WTC11 (cell line): Measurements from ENCODE around the gene ETV5. TPM values are rescaled to one million over a fixed set of nuclear protein-coding genes. Genes with fewer than 3 reads are reported as not detected.

Experiments used
- ATAC-seq: fragments of 200-7000 bp; cut with Tn5 transposase; 2 replicates; pipeline ENCODE4 v1.10.0; 2021; ENCODE audit warnings: mild to moderate bottlenecking, moderate library complexity
- CTCF ChIA-PET: fragments of 300-600 bp; sonication (Branson Sonifier 250); formaldehyde crosslinking; loops from one replicate; lab custom pipeline; 2021; ENCODE audit warnings: antibody characterized with exemption; lab: Charles Lee
- POLR2A ChIA-PET: fragments of 350-600 bp; sonication (Branson Sonifier 250); formaldehyde crosslinking; loops from one replicate; lab custom pipeline; 2021; ENCODE audit warnings: antibody characterized with exemption; lab: Charles Lee
- DNase-seq: peaks from one replicate; pipeline ENCODE4 v3.0.0; 2021; ENCODE audit warnings: low spot score
- H3K27ac Mint-ChIP-seq: 2 replicates; pipeline ENCODE4 v1.8.0; 2021; ENCODE audit warnings: mixed read lengths
- H3K27me3 Mint-ChIP-seq: 2 replicates; pipeline ENCODE4 v1.8.0; 2021; ENCODE audit warnings: low read depth, mild to moderate bottlenecking, moderate library complexity, mixed read lengths
- H3K36me3 Mint-ChIP-seq: 2 replicates; pipeline ENCODE4 v1.8.0; 2021; ENCODE audit warnings: mixed read lengths
- H3K4me1 Mint-ChIP-seq: 2 replicates; pipeline ENCODE4 v1.8.0; 2022; ENCODE audit warnings: mixed read lengths
- H3K4me3 Mint-ChIP-seq: 2 replicates; pipeline ENCODE4 v1.8.0; 2021; ENCODE audit warnings: mild to moderate bottlenecking, moderate library complexity, mixed read lengths
- H3K9me3 Mint-ChIP-seq: 2 replicates; pipeline ENCODE4 v1.8.0; 2021; ENCODE audit warnings: mixed read lengths
- ATF3 ChIP-seq: sonication (generic); formaldehyde crosslinking; conservative IDR thresholded peaks from 2 replicates; pipeline ENCODE4 v1.8.1; 2022; ENCODE audit warnings: mild to moderate bottlenecking, missing genetic modification reagents
- CREB1 ChIP-seq: sonication (generic); formaldehyde crosslinking; IDR thresholded peaks from 2 replicates; pipeline ENCODE4 v1.8.0; 2023; ENCODE audit warnings: mild to moderate bottlenecking, missing genetic modification reagents
- ELF4 ChIP-seq: sonication (generic); formaldehyde crosslinking; IDR thresholded peaks from 2 replicates; pipeline ENCODE4 v1.8.1; 2022; ENCODE audit warnings: low read depth, mild to moderate bottlenecking, moderate library complexity, missing genetic modification reagents
- EMX1 ChIP-seq: fragments of 250-450 bp; sonication (Bioruptor Pico); IDR thresholded peaks from 2 replicates; pipeline ENCODE4 v1.8.0; 2021; ENCODE audit warnings: mild to moderate bottlenecking
- FOXK1 ChIP-seq: sonication (generic); formaldehyde crosslinking; IDR thresholded peaks from 2 replicates; pipeline ENCODE4 v1.8.0; 2022; ENCODE audit warnings: mild to moderate bottlenecking, moderate library complexity, missing genetic modification reagents
- FOXP1 ChIP-seq: sonication (generic); formaldehyde crosslinking; IDR thresholded peaks from 2 replicates; pipeline ENCODE4 v1.8.0; 2022; ENCODE audit warnings: missing genetic modification reagents, mild to moderate bottlenecking, moderate library complexity, borderline replicate concordance
- MXD4 ChIP-seq: fragments of 250-450 bp; sonication (Bioruptor Pico); IDR thresholded peaks from 2 replicates; pipeline ENCODE4 v1.8.0; 2021; ENCODE audit warnings: mild to moderate bottlenecking, moderate library complexity, borderline replicate concordance
- MYBL2 ChIP-seq: sonication (generic); formaldehyde crosslinking; IDR thresholded peaks from 2 replicates; pipeline ENCODE4 v1.8.1; 2023; ENCODE audit warnings: mild to moderate bottlenecking, moderate library complexity, missing genetic modification reagents
- NR3C1 ChIP-seq: sonication (generic); formaldehyde crosslinking; conservative IDR thresholded peaks from 2 replicates; pipeline ENCODE4 v1.8.1; 2023; ENCODE audit warnings: low read depth, mild to moderate bottlenecking, missing genetic modification reagents
- SOX15 ChIP-seq: fragments of 250-450 bp; sonication (Bioruptor Pico); IDR thresholded peaks from 2 replicates; pipeline ENCODE4 v1.9.0; 2021; ENCODE audit warnings: mild to moderate bottlenecking
- SP1 ChIP-seq: sonication (generic); formaldehyde crosslinking; conservative IDR thresholded peaks from 2 replicates; pipeline ENCODE4 v1.8.1; 2022; ENCODE audit warnings: missing genetic modification reagents
- TCF7 ChIP-seq: sonication (generic); formaldehyde crosslinking; IDR thresholded peaks from 2 replicates; pipeline ENCODE4 v1.8.0; 2022; ENCODE audit warnings: mild to moderate bottlenecking, low read depth, missing genetic modification reagents, moderate library complexity
- ZMAT4 ChIP-seq: fragments of 250-450 bp; sonication (Bioruptor Pico); IDR thresholded peaks from 2 replicates; pipeline ENCODE4 v1.9.0; 2021; ENCODE audit warnings: mild to moderate bottlenecking
- ZNF232 ChIP-seq: sonication (generic); formaldehyde crosslinking; IDR thresholded peaks from 2 replicates; pipeline ENCODE4 v1.8.0; 2022; ENCODE audit warnings: mild to moderate bottlenecking, missing genetic modification reagents
- total RNA-seq: library from RNA; stranded (reverse); gene quantifications from 3 replicates; pipeline ENCODE4 v1.2.3, GENCODE V29; 2021
- TF ChIP-seq, protein P1 (sequence below): sonication (generic); formaldehyde crosslinking; IDR thresholded peaks from 2 replicates; pipeline ENCODE4 v1.8.0; 2022; ENCODE audit warnings: mild to moderate bottlenecking, missing genetic modification reagents
- TF ChIP-seq, protein P2 (sequence below): sonication (generic); formaldehyde crosslinking; IDR thresholded peaks from 2 replicates; pipeline ENCODE4 v1.8.0; 2023; ENCODE audit warnings: missing genetic modification reagents, mild to moderate bottlenecking, borderline replicate concordance
- TF ChIP-seq, protein P3 (sequence below): sonication (generic); formaldehyde crosslinking; IDR thresholded peaks from 2 replicates; pipeline ENCODE4 v1.8.1; 2023; ENCODE audit warnings: mild to moderate bottlenecking, missing genetic modification reagents, moderate library complexity
- TF ChIP-seq, protein P4 (sequence below): sonication (generic); formaldehyde crosslinking; IDR thresholded peaks from 2 replicates; pipeline ENCODE4 v1.8.0; 2022; ENCODE audit warnings: mild to moderate bottlenecking, missing genetic modification reagents

ETV5 gene
- total RNA-seq, 1 experiment from 2014 or later: 71.3 TPM

DNA sequence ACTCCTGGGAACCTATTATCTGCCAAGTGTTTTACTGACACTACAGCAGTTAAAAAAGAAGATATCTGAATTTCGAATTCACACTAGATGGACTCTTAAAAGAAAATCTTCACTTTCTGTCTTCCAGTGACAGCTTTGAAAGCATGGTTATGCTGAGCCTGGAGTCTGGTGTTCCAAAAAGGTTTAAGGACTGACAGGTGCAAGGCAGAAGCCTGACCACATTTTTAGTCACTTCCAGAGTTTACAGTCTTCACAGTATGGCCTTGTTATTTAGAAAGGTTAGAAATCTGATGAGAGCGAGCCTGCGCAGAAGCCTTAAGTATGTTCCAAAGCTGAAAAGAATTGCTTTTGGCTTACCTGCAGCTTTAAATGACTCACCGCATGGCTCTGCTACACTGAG is 59.9 kb downstream of the ETV5 start (continued):
- TF ChIP-seq ZNF232 (no peak), FOXK1 (no peak), FOXP1 (no peak)
- TF ChIP-seq, protein P1, sequence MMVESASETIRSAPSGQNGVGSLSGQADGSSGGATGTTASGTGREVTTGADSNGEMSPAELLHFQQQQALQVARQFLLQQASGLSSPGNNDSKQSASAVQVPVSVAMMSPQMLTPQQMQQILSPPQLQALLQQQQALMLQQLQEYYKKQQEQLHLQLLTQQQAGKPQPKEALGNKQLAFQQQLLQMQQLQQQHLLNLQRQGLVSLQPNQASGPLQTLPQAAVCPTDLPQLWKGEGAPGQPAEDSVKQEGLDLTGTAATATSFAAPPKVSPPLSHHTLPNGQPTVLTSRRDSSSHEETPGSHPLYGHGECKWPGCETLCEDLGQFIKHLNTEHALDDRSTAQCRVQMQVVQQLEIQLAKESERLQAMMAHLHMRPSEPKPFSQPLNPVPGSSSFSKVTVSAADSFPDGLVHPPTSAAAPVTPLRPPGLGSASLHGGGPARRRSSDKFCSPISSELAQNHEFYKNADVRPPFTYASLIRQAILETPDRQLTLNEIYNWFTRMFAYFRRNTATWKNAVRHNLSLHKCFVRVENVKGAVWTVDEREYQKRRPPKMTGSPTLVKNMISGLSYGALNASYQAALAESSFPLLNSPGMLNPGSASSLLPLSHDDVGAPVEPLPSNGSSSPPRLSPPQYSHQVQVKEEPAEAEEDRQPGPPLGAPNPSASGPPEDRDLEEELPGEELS (CRISPR knock-in tag): no peak
- TF ChIP-seq, all 79 proteins: peak for 0

- Mint-ChIP-seq H3K36me3 (peaks cover 43% of the 10 kb centered on the region), H3K27ac (no peak overlapping the region), H3K4me3 (no peak overlapping the region), H3K4me1 (no peaks in the 10 kb centered on the region), H3K27me3 (no peaks in the 10 kb centered on the region), H3K9me3 (no peaks in the 10 kb centered on the region)
- ChIA-PET CTCF (no interaction called here), POLR2A (no interaction called here)
- ATAC-seq: no peak
- no peak for DNase-seq
- TF ChIP-seq, protein P2, sequence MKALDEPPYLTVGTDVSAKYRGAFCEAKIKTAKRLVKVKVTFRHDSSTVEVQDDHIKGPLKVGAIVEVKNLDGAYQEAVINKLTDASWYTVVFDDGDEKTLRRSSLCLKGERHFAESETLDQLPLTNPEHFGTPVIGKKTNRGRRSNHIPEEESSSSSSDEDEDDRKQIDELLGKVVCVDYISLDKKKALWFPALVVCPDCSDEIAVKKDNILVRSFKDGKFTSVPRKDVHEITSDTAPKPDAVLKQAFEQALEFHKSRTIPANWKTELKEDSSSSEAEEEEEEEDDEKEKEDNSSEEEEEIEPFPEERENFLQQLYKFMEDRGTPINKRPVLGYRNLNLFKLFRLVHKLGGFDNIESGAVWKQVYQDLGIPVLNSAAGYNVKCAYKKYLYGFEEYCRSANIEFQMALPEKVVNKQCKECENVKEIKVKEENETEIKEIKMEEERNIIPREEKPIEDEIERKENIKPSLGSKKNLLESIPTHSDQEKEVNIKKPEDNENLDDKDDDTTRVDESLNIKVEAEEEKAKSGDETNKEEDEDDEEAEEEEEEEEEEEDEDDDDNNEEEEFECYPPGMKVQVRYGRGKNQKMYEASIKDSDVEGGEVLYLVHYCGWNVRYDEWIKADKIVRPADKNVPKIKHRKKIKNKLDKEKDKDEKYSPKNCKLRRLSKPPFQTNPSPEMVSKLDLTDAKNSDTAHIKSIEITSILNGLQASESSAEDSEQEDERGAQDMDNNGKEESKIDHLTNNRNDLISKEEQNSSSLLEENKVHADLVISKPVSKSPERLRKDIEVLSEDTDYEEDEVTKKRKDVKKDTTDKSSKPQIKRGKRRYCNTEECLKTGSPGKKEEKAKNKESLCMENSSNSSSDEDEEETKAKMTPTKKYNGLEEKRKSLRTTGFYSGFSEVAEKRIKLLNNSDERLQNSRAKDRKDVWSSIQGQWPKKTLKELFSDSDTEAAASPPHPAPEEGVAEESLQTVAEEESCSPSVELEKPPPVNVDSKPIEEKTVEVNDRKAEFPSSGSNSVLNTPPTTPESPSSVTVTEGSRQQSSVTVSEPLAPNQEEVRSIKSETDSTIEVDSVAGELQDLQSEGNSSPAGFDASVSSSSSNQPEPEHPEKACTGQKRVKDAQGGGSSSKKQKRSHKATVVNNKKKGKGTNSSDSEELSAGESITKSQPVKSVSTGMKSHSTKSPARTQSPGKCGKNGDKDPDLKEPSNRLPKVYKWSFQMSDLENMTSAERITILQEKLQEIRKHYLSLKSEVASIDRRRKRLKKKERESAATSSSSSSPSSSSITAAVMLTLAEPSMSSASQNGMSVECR (CRISPR knock-in tag): no peak
- TF ChIP-seq SOX15 (CRISPR knock-in tag): no peak
- no peak for TF ChIP-seq ZMAT4 (CRISPR knock-in tag)
- TF ChIP-seq ELF4 (CRISPR knock-in tag): no peak
- TF ChIP-seq, protein P3, sequence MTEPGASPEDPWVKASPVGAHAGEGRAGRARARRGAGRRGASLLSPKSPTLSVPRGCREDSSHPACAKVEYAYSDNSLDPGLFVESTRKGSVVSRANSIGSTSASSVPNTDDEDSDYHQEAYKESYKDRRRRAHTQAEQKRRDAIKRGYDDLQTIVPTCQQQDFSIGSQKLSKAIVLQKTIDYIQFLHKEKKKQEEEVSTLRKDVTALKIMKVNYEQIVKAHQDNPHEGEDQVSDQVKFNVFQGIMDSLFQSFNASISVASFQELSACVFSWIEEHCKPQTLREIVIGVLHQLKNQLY (CRISPR knock-in tag): no peak
- no peak for TF ChIP-seq EMX1 (CRISPR knock-in tag)
- no peak for TF ChIP-seq ATF3 (CRISPR knock-in tag)
- TF ChIP-seq CREB1 (CRISPR knock-in tag): no peak
- no peak for TF ChIP-seq TCF7
These were observed 60.8 kb downstream of the ETV5 start for GRCh38 chr3:186048119-186048518.

- Mint-ChIP-seq H3K27ac (0 out of 2 replicates have a peak overlapping the region, but pooled peaks have one; percentile 61), H3K36me3 (peaks cover 37% of the 10 kb centered on the region), H3K9me3 (no peaks in the 10 kb centered on the region)
- ATAC-seq: no peak
- TF ChIP-seq SP1 (CRISPR knock-in tag): no peak
- TF ChIP-seq ELF4 (CRISPR knock-in tag): no peak
- TF ChIP-seq, protein P4, sequence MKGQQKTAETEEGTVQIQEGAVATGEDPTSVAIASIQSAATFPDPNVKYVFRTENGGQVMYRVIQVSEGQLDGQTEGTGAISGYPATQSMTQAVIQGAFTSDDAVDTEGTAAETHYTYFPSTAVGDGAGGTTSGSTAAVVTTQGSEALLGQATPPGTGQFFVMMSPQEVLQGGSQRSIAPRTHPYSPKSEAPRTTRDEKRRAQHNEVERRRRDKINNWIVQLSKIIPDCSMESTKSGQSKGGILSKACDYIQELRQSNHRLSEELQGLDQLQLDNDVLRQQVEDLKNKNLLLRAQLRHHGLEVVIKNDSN: no peak
- TF ChIP-seq MYBL2: no peak
- no peak for TF ChIP-seq NR3C1 (CRISPR knock-in tag)
- TF ChIP-seq ZNF232: no peak
- TF ChIP-seq MXD4 (CRISPR knock-in tag): no peak
- TF ChIP-seq FOXK1: no peak
- TF ChIP-seq, all 79 proteins: peak for 0
- no peak for DNase-seq
- Mint-ChIP-seq H3K4me3 (no peak overlapping the region), H3K27me3 (no peaks in the 10 kb centered on the region), H3K4me1 (no peaks in the 10 kb centered on the region)
- ChIA-PET CTCF (no interaction called here), POLR2A (no interaction called here)
These were observed 62.1 kb downstream of the ETV5 start for GRCh38 chr3:186046838-186047237.
